RWPE1 (cell line): ENCODE data around the gene TBC1D10A.

Experiments
- CTCF ChIA-PET: fragments of 350-600 bp; sonication (Branson Sonifier 250); formaldehyde crosslinking; extraction: SDS; loops from one replicate; lab custom pipeline; 2021; lab: Yijun Ruan, JAX
- POLR2A ChIA-PET: fragments of 400-600 bp; formaldehyde crosslinking; extraction: SDS; loops from one replicate; lab custom pipeline; 2020; ENCODE audit warnings: antibody characterized with exemption; ENCODE audit not compliant: low non-redundant PET; lab: Yijun Ruan, JAX
- DNase-seq: peaks from one replicate; pipeline ENCODE4 v3.0.0; 2012; ENCODE audit warnings: low spot score
- H3K27ac ChIP-seq: fragments of 450-650 bp; 2 replicates; pipeline ENCODE4 v1.5.1; 2017
- CTCF ChIP-seq: fragments of 450-650 bp; conservative IDR thresholded peaks from 2 replicates; pipeline ENCODE4 v1.5.1; 2017; ENCODE audit warnings: low read depth, mild to moderate bottlenecking

The TBC1D10A gene

GRCh38 chr22:30280505-30280904 lies 46.2 kb downstream of the TBC1D10A start:
- POLR2A ChIA-PET, result interaction anchor here (0.7 kb wide), 1 partner anchor 32 kb away, joined by 8 read pairs; no protein-coding TSS in a partner anchor
- TF ChIP-seq CTCF, result no peak

DNA sequence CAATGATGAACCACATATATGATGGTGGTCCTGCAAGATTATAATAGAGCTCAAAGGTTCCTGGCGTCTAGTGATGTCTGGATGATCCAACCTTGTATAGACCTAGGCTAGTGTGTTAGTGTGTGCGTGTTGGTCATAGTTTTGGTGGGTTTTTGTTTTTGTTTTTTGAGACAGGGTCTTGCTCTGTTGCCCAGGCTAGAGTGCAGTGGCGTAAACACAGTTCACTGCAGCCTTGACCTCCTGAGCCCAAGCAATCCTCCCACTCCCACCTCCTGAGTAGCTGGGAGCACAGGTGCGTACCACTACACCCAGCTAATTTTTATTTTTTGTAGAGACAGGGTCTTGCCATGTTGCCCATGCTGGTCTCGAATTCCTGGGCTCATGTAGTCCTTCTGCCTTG lies 46.8 kb downstream of the TBC1D10A start:
- POLR2A ChIA-PET, result no interaction called here
- TF ChIP-seq CTCF, result no peak
- H3K27ac ChIP-seq, result peak overlapping the region; percentile 100
- CTCF ChIA-PET, result no interaction called here
- no peak for DNase-seq

More at GRCh38 chr22:30280505-30280904, 46.2 kb downstream of the TBC1D10A start:
- peak overlapping the region; percentile 30; the same call in 1 of the 2 replicates for H3K27ac ChIP-seq
- no peak for DNase-seq
- CTCF ChIA-PET, result interaction anchor here (0.6 kb wide), 1 partner anchor 86 kb away, joined by 3 read pairs; no protein-coding TSS in a partner anchor

- CTCF ChIA-PET, result no interaction called here
- peak overlapping the region; percentile 100 for H3K27ac ChIP-seq
- no peak for TF ChIP-seq CTCF
- no peak for DNase-seq
- POLR2A ChIA-PET, result no interaction called here
These were observed 47.5 kb downstream of the TBC1D10A start for GRCh38 chr22:30279046-30279788.

DNA sequence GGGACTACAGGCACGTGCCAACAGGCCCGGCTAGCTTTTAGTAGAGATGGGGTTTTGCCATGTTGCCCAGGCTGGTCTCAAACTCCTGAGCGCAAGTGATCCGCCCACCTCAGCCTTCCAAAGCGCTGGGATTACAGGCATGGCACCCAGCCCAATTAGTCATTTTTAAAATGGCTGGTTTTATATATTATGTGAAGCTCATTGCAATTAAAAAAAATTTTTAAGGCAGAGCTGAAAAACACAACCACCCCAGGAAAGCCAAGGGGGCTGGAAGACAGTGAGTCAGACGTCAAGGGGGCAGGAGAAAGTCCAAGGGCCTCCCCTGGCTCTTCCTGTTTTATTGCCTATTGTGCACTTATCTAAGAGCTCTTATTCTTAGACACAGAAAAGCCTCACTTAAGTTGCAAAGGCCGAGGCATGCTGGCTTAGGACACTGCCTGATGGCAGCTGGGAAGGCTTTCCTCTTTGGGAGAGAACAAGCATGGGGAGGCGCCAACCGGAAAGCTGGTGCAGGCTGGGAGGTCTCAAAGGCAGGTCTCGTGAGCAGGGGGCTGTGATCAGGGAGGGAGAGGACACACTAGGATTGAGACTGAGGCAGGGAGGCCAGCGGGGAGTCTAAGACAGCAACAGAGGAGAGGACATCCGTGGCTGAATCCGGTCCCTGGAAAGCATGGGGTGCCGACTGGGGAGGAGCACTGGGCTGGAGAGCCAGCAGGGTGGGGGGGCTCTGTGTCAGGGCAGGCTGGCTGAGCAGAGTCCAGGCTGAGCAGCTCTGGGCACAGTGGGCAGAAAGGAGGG lies 49.0 kb downstream of the TBC1D10A start:
- POLR2A ChIA-PET, result no interaction called here
- CTCF ChIA-PET, result interaction anchor here (0.7 to 1.0 kb wide), 2 partner anchors 15 to 170 kb away, joined by 3 to 4 read pairs; no protein-coding TSS in a partner anchor
- TF ChIP-seq CTCF, result no peak
- peak; percentile 31 for DNase-seq
- H3K27ac ChIP-seq, result peak overlapping the region; percentile 100

- DNase-seq, result no peak
- ChIA-PET POLR2A (no interaction called here), CTCF (interaction anchor here (0.8 kb wide), 1 partner anchor 13 kb away, joined by 4 read pairs; no protein-coding TSS in a partner anchor)
- peak overlapping the region; percentile 100 for H3K27ac ChIP-seq
- TF ChIP-seq CTCF, result no peak
These were observed 50.7 kb downstream of the TBC1D10A start for GRCh38 chr22:30276039-30276438.

DNA sequence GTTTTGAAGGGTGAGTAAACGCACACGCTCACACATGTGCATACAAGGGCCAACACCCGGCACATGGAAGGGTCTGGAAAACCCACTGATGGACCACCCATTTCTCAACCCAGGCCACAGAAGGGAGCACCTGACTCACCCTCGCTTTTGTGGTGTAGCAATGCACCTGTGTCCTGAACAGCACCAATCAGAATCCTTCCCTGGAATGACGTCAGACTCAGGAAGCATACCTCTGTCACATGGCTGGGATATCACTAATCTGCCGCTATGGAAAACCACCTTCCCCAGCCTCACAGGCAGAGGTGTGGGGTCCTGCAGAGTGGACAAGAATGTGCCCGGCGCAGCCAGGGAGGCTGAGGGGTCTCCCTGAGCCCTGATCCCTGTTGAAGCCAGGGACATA lies 51.1 kb downstream of the TBC1D10A start:
- TF ChIP-seq CTCF, result no peak
- ChIA-PET CTCF (no interaction called here), POLR2A (no interaction called here)
- H3K27ac ChIP-seq, result peak overlapping the region; percentile 100
- no peak for DNase-seq
